Motor neuron (in vitro differentiated cells): ENCODE measurements around the gene NT5DC4. TPM values are rescaled to one million over a fixed set of nuclear protein-coding genes. Genes with fewer than 3 reads are reported as not detected.

Experiments used
- ATAC-seq, 8 experiments: fragments of 200-7000 bp; cut with Tn5 transposase; replicated peaks in 6 of 8; 2 replicates each; pipeline ENCODE4 v1.8.0; 2021; ENCODE audit warnings: mild to moderate bottlenecking in 8 of 8, moderate library complexity in 8 of 8
- H3K27ac ChIP-seq, 2 donors: fragments of 250-450 bp; sonication (Bioruptor Pico); 2 replicates each; pipeline ENCODE4 v1.9.0; 2021; ENCODE audit warnings: antibody characterized with exemption in 2 of 2, mild to moderate bottlenecking in 2 of 2, moderate library complexity in 1 of 2
- H3K4me1 ChIP-seq, 2 donors: fragments of 250-450 bp; sonication (Bioruptor Pico); replicated peaks in 1 of 2; 2 replicates each; pipeline ENCODE4 v1.6.1; 2021; ENCODE audit warnings: antibody characterized with exemption in 2 of 2, mild to moderate bottlenecking in 2 of 2, moderate library complexity in 1 of 2
- H3K4me3 ChIP-seq, 5 donors: fragments of 250-450 bp; sonication (Bioruptor Pico); 2 replicates each; pipeline ENCODE4 v1.9.0; 2021; ENCODE audit warnings: antibody characterized with exemption in 5 of 5, mild to moderate bottlenecking in 5 of 5, moderate library complexity in 4 of 5
- WGBS, 10 experiments: fragments of 450-650 bp; shearing (Covaris generic); methylation state at CpG; one replicate each; pipeline ENCODE4 v1.0.0; 2022; 5-methylcytosine and 5-hydroxymethylcytosine counted together
- in situ Hi-C, 9 experiments: fragments of 400-800 bp; cut with MboI; loops; one replicate each; pipeline ENCODE4 v1.15.0; 2021; ENCODE audit warnings: low sequenced_read_pairs in 9 of 9, low pct_unique_long_range_greater_than_20kb in 2 of 9; ENCODE audit not compliant: unreplicated experiment in 9 of 9
- total RNA-seq, 8 experiments: library from RNA; unstranded; fragments of 300-600 nt; gene quantifications; 2 replicates each; pipeline versions ENCODE4 v1.2.3 to v1.2.4, GENCODE V29; 2022

Gene NT5DC4
- total RNA-seq, 8 experiments from 2014 or later = 0.09 to 0.52 (median 0.33) TPM; not detected in 4

- in situ Hi-C loops = loop anchor here in 5 of 9 experiments (10.0 to 25.0 kb wide), 2 partner anchors 187 to 194 kb away; no protein-coding TSS in a partner anchor
- no peak for ATAC-seq
Measured at GRCh38 chr2:112750560-112750843, 29.7 kb downstream of the NT5DC4 start.

GRCh38 chr2:112751451-112752197, 30.8 kb downstream of the NT5DC4 start:
- in situ Hi-C loops = loop anchor here in 5 of 9 experiments (10.0 to 25.0 kb wide), 2 partner anchors 186 to 193 kb away; no protein-coding TSS in a partner anchor

More at GRCh38 chr2:112750560-112750843, 29.7 kb downstream of the NT5DC4 start:
- Histone ChIP-seq H3K27ac (no peak overlapping the region), H3K4me3 (no peak overlapping the region), H3K4me1 (peaks cover 6 to 8% of the 10 kb centered on the region in 2 donors)

GRCh38 chr2:112752667-112753066, 31.8 kb downstream of the NT5DC4 start:
- Histone ChIP-seq H3K4me3 (no peak overlapping the region), H3K27ac (no peak overlapping the region), H3K4me1 (peaks cover 6 to 8% of the 10 kb centered on the region in 2 donors)
- in situ Hi-C loops = loop anchor here in 5 of 9 experiments (10.0 to 25.0 kb wide), 2 partner anchors 185 to 192 kb away; no protein-coding TSS in a partner anchor
- ATAC-seq = no peak
- 43 to 100% (median 85%) methylated on average over 1 to 4 of the region's 4 CpGs; no CpG with 5 or more reads in 1 of the 10 experiments for WGBS, 10 experiments

More at GRCh38 chr2:112751451-112752197, 30.8 kb downstream of the NT5DC4 start:
- no peak overlapping the region for H3K4me3 ChIP-seq
- H3K4me1 ChIP-seq = peaks cover 6 to 8% of the 10 kb centered on the region in 2 donors
- H3K27ac ChIP-seq = no peak overlapping the region
- peak in 4 of 8 experiments; percentile 22 to 38 (median 24) for ATAC-seq

GRCh38 chr2:112754564-112754963, 33.7 kb downstream of the NT5DC4 start:
- 88 to 100% (median 100%) methylated on average over 1 of the region's 1 CpG; no CpG with 5 or more reads in 5 of the 10 experiments for WGBS, 10 experiments
- H3K27ac ChIP-seq = no peak overlapping the region
- peaks cover 6 to 8% of the 10 kb centered on the region in 2 donors for H3K4me1 ChIP-seq
- no peak for ATAC-seq
- no peak overlapping the region for H3K4me3 ChIP-seq
- in situ Hi-C loops = loop anchor here in 5 of 9 experiments (10.0 to 25.0 kb wide), 2 partner anchors 183 to 190 kb away; no protein-coding TSS in a partner anchor

- peaks cover 0 to 1% of the 10 kb centered on the region in 2 donors for H3K4me1 ChIP-seq
- H3K27ac ChIP-seq = no peak overlapping the region
- no peak for ATAC-seq
- WGBS, 10 experiments = 50 to 100% (median 97%) methylated on average over 1 to 4 of the region's 4 CpGs
- no peak overlapping the region for H3K4me3 ChIP-seq
- in situ Hi-C loops = loop anchor here in 5 of 9 experiments (10.0 to 25.0 kb wide), 2 partner anchors 182 to 189 kb away; no protein-coding TSS in a partner anchor
Measured at GRCh38 chr2:112755444-112755843, 34.6 kb downstream of the NT5DC4 start.

- ATAC-seq = no peak
- Histone ChIP-seq H3K27ac (no peak overlapping the region), H3K4me3 (no peak overlapping the region), H3K4me1 (no peaks in the 10 kb centered on the region)
- 87 to 100% (median 93%) methylated on average over 1 to 3 of the region's 3 CpGs; no CpG with 5 or more reads in 3 of the 10 experiments for WGBS, 10 experiments
- in situ Hi-C loops = loop anchor here in 5 of 9 experiments (10.0 to 25.0 kb wide), 2 partner anchors 181 to 189 kb away; no protein-coding TSS in a partner anchor
Measured at GRCh38 chr2:112756207-112756606, 35.4 kb downstream of the NT5DC4 start.

GRCh38 chr2:112757265-112757664, 36.4 kb downstream of the NT5DC4 start:
- Histone ChIP-seq H3K27ac (no peak overlapping the region), H3K4me1 (no peaks in the 10 kb centered on the region), H3K4me3 (no peak overlapping the region)
- ATAC-seq = peak in 1 of 8 experiments; percentile 27
- 90 to 100% (median 100%) methylated on average over 1 to 3 of the region's 3 CpGs; no CpG with 5 or more reads in 3 of the 10 experiments for WGBS, 10 experiments
- in situ Hi-C loops = loop anchor here in 5 of 9 experiments (10.0 to 25.0 kb wide), 2 partner anchors 180 to 188 kb away; no protein-coding TSS in a partner anchor

- no peak overlapping the region for H3K27ac ChIP-seq
- H3K4me3 ChIP-seq = no peak overlapping the region
- peaks cover 0 to 2% of the 10 kb centered on the region in 2 donors for H3K4me1 ChIP-seq
- in situ Hi-C loops = loop anchor here in 5 of 9 experiments (10.0 to 25.0 kb wide), 2 partner anchors 179 to 186 kb away; no protein-coding TSS in a partner anchor
- 20 to 100% (median 87%) methylated on average over 1 to 2 of the region's 2 CpGs for WGBS, 10 experiments
- ATAC-seq = no peak
Measured at GRCh38 chr2:112758711-112759110, 37.9 kb downstream of the NT5DC4 start.

- 80 to 100% (median 100%) methylated on average over 1 of the region's 1 CpG; no CpG with 5 or more reads in 4 of the 10 experiments for whole genome bisulfite sequencing, 10 experiments
- no peak for ATAC-seq
- H3K27ac ChIP-seq = no peak overlapping the region
- H3K4me3 ChIP-seq = no peak overlapping the region
- in situ Hi-C loops = loop anchor here in 3 of 9 experiments (25.0 kb wide), 1 partner anchor 177 kb away; no protein-coding TSS in a partner anchor
- peaks cover under 1 to 3% of the 10 kb centered on the region in 2 donors for H3K4me1 ChIP-seq
Measured at GRCh38 chr2:112760149-112760548, 39.3 kb downstream of the NT5DC4 start.

- ATAC-seq = no peak
- WGBS, 10 experiments = 88 to 98% (median 94%) methylated on average over 3 to 4 of the region's 4 CpGs
- in situ Hi-C loops = loop anchor here in 3 of 9 experiments (25.0 kb wide), 1 partner anchor 175 kb away; no protein-coding TSS in a partner anchor
Measured at GRCh38 chr2:112762276-112762675, 41.5 kb downstream of the NT5DC4 start.

GRCh38 chr2:112764071-112765044, 43.5 kb downstream of the NT5DC4 start, which contains the start of gene CKAP2L:
Gene CKAP2L (minus strand): TSS chr2:112764609. CDS start chr2:112764598, 11 bp downstream.
- WGBS, 10 experiments = 0% methylated on average over 2 to 19 of the region's 79 CpGs; no CpG with 5 or more reads in 6 of the 10 experiments
- Histone ChIP-seq H3K4me3 (peak within 1 kb of the TSS; percentile 49 to 70 (median 52)), H3K27ac (peak within 1 kb of the TSS in 1 of 2 donors; percentile 56), H3K4me1 (peaks cover 5 to 6% of the 10 kb centered on the region in 2 donors)
- ATAC-seq = peak; percentile 96 to 99 (median 98)
- in situ Hi-C loops = loop anchor here in 3 of 9 experiments (25.0 kb wide), 1 partner anchor 173 kb away; no protein-coding TSS in a partner anchor

More at GRCh38 chr2:112762276-112762675, 41.5 kb downstream of the NT5DC4 start:
- Histone ChIP-seq H3K4me3 (no peak overlapping the region), H3K4me1 (peaks cover 5 to 6% of the 10 kb centered on the region in 2 donors), H3K27ac (no peak overlapping the region)

- in situ Hi-C loops = loop anchor here in 3 of 9 experiments (25.0 kb wide), 1 partner anchor 172 kb away; no protein-coding TSS in a partner anchor
- H3K4me3 ChIP-seq = peak overlapping the region; percentile 49 to 70 (median 52)
- no peak overlapping the region for H3K27ac ChIP-seq
- ATAC-seq = peak in 2 of 8 experiments; percentile 2
- WGBS, 10 experiments = 14 to 100% (median 68%) methylated on average over 1 to 4 of the region's 4 CpGs
- peaks cover 5 to 6% of the 10 kb centered on the region in 2 donors for H3K4me1 ChIP-seq
Measured at GRCh38 chr2:112765251-112765650, 44.4 kb downstream of the NT5DC4 start.
